HG03469 (cell line): Measurements from ENCODE around the gene KCTD3.

Experiments
- ATAC-seq: cut with Tn5 transposase; IDR thresholded peaks from one replicate; pipeline ENCODE4 v1.9.1; 2021; ENCODE audit warnings: mild to moderate bottlenecking, moderate library complexity, moderate number of reproducible peaks; ENCODE audit not compliant: unreplicated experiment

The KCTD3 gene

GRCh38 chr1:215650446-215651149 lies 83.5 kb downstream of the KCTD3 start:
- no peak for ATAC-seq

GRCh38 chr1:215651867-215652266 lies 84.8 kb downstream of the KCTD3 start:
- ATAC-seq, result no peak

- no peak for ATAC-seq
These were observed 85.3 kb downstream of the KCTD3 start for GRCh38 chr1:215652371-215652770.

GRCh38 chr1:215657047-215657446 lies 89.9 kb downstream of the KCTD3 start:
- no peak for ATAC-seq

GRCh38 chr1:215660259-215660658 lies 93.2 kb downstream of the KCTD3 start:
- ATAC-seq, result no peak

- ATAC-seq, result no peak
These were observed 93.9 kb downstream of the KCTD3 start for GRCh38 chr1:215661033-215661432.

- no peak for ATAC-seq
These were observed 98.1 kb downstream of the KCTD3 start for GRCh38 chr1:215665215-215665614.

- ATAC-seq, result no peak
These were observed 100.7 kb downstream of the KCTD3 start for GRCh38 chr1:215667761-215668160.

GRCh38 chr1:215669806-215670491 lies 102.8 kb downstream of the KCTD3 start:
- no peak for ATAC-seq
